ENCODE results near the gene IKZF3.
"Not testable (repeated sequence)": the region's sequence is repeated elsewhere in the genome, so short reads cannot be mapped to it uniquely, and the experiment has no call there.

IKZF3 gene

DNA sequence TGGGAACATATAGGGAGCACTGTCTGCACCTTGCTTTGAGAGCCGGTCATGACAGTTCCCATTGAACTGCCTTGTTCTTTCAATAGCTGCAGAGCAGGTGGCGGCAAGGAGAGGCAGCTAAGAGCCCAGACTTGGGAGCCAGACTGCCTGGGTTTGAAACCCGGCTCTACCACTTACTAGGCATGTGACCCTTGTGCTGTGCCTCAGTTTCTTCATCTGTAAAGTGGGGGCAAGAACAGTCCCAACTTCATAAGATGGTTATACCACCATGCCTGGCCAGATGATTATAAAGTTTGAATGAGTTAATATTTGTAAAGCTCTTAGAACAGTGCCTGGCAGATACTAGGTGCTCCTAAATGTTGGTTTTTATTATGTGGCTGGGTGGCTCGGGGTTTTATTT is 149.9 kb downstream of the IKZF3 start:
- DNase-seq = no peak

GRCh38 chr17:39711851-39712250 is 152.3 kb downstream of the IKZF3 start:
- DNase-seq = no peak

DNA sequence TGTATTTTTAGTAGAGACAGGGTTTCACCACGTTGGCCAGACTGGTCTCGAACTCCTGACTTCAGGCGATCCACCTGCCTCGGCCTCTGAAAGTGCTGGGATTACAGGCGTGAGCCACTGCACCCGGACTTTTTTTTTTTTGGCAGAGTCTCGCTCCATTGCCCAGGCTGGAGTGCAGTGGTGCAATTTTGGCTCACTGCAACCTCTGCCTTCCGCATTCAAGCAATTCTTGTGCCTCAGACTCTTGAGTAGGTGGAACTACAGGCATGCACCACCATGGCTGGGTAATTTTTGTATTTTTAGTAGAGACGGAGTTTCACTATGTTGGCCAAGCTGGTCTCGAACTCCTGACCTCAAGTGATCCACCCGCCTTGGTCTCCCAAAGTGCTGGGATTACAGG is 153.0 kb downstream of the IKZF3 start:
- DNase-seq = not testable (repeated sequence)

- no peak for DNase-seq
These were observed 153.8 kb downstream of the IKZF3 start for GRCh38 chr17:39709998-39710964.

- no peak for DNase-seq
These were observed 154.7 kb downstream of the IKZF3 start for GRCh38 chr17:39709319-39709997.
